ENCODE data around the gene IPO9. TPM values are rescaled to one million over a fixed set of nuclear protein-coding genes. Genes with fewer than 3 reads are reported as not detected.
A peak's percentile ranks its signal among the peaks of the same experiment; 100 is the strongest.

IPO9 gene
- total RNA-seq, 1 experiment from 2014 or later = 106 TPM

DNA sequence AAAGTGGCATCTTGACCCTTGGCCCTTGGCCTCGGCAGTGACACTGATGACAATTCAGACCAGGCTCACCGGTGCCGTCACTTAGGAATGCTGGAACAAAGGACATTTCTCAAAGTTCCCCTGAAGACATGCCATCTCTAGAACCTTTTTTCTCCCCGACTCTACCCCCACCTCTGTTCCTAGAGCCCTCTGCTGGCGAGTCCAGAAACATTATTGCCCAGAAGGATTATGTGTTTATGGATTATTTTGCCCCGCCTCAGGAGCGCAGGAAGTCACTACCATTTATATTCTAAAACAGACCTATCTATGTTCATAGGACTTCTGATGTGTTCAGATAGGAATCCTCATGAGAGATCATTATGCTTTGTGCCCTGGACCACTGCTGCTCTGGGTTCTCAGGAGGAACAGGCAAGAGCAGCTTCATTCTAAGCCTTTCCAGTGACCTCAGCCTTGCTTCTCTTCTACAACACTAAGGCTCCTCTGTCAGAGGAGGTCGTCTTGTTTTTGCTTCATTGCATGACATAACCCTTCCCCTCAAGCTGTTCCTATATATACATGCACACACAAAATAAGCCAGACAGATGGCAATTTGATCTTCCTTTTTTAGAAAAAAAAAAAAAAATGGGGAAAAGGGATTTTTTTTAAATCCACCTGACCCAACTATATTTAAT, 47.3 kb downstream of the IPO9 start:
- Histone ChIP-seq H3K27ac (ENCODE audit: low read length) (no peak overlapping the region), H3K27me3 (ENCODE audit: control insufficient read depth, insufficient read depth, low read length) (no peaks in the 10 kb centered on the region), H3K36me3 (ENCODE audit: control insufficient read depth, insufficient read depth, low read length) (peaks cover 4% of the 10 kb centered on the region; the same call in 1 of the 2 replicates), H3K4me1 (ENCODE audit: control insufficient read depth, insufficient read depth, low read length) (no peaks in the 10 kb centered on the region), H3K9me3 (ENCODE audit: control insufficient read depth, insufficient read depth, low read depth, low read length) (no peaks in the 10 kb centered on the region), H3K4me3 (ENCODE audit: low read depth in 2 of 2, low read length in 2 of 2) (no peak overlapping the region)
- TF ChIP-seq SIN3A (IDR thresholded peaks at IDR 0.05; ENCODE audit: borderline replicate concordance, insufficient read depth, low read depth, low read length) = no peak
- TF ChIP-seq, protein P1, sequence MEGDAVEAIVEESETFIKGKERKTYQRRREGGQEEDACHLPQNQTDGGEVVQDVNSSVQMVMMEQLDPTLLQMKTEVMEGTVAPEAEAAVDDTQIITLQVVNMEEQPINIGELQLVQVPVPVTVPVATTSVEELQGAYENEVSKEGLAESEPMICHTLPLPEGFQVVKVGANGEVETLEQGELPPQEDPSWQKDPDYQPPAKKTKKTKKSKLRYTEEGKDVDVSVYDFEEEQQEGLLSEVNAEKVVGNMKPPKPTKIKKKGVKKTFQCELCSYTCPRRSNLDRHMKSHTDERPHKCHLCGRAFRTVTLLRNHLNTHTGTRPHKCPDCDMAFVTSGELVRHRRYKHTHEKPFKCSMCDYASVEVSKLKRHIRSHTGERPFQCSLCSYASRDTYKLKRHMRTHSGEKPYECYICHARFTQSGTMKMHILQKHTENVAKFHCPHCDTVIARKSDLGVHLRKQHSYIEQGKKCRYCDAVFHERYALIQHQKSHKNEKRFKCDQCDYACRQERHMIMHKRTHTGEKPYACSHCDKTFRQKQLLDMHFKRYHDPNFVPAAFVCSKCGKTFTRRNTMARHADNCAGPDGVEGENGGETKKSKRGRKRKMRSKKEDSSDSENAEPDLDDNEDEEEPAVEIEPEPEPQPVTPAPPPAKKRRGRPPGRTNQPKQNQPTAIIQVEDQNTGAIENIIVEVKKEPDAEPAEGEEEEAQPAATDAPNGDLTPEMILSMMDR (IDR thresholded peaks at IDR 0.05) = peak; percentile 66
- ChIA-PET CTCF (interaction anchor here (0.6 kb wide), 2 partner anchors 10 to 395 kb away, joined by 4 read pairs; no protein-coding TSS in a partner anchor), POLR2A (no interaction called here)
- no TSS peak for BruUV-seq (replicated peaks)
- in situ Hi-C loops (cut with HindIII; ENCODE audit: low pct_unique_long_range_greater_than_20kb, low sequenced_read_pairs) (no loop called here), intact Hi-C loops (cut with micrococcal nuclease; ENCODE audit: unreplicated experiment) (loop anchor here (10.0 kb wide), 1 partner anchor 239 kb away; no protein-coding TSS in a partner anchor)
- DNase-seq (ENCODE audit: low read depth, low spot score) = no peak
- peak; percentile 62; the same call in 1 of the 2 replicates for ATAC-seq

DNA sequence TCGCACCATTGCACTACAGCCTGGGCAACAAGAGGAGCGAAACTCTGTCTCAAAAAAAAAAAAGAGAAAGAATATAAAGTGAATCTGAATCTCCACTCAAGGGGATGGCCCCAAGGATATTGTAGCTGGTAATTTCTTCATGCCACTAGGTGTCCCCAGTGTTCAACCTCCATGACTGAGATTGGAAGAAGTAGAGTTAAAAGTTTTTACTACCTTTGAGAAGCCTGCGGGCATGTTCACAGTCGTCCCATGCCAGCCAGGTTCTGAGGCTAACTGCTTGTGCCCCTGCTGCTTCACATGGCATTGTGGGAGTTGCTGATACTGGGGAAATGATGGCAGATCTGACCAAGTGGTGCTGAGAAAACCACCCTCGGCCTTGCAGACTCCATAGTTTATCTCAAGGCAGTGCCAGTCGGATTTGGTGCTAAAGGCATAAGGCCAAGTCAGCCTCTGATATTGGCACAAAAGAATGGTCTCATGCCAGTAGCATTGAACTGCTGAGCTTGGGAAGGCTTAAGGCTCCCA, 49.0 kb downstream of the IPO9 start:
- Histone ChIP-seq H3K4me3 (ENCODE audit: low read depth in 2 of 2, low read length in 2 of 2) (no peak overlapping the region), H3K27ac (ENCODE audit: low read length) (no peak overlapping the region), H3K4me1 (ENCODE audit: control insufficient read depth, insufficient read depth, low read length) (no peaks in the 10 kb centered on the region), H3K27me3 (ENCODE audit: control insufficient read depth, insufficient read depth, low read length) (no peaks in the 10 kb centered on the region), H3K36me3 (ENCODE audit: control insufficient read depth, insufficient read depth, low read length) (peaks cover 4% of the 10 kb centered on the region; the same call in 1 of the 2 replicates), H3K9me3 (ENCODE audit: control insufficient read depth, insufficient read depth, low read depth, low read length) (no peaks in the 10 kb centered on the region)
- ATAC-seq (peak; percentile 55; the same call in 1 of the 2 replicates), DNase-seq (ENCODE audit: low read depth, low spot score) (no peak)
- in situ Hi-C loops (cut with HindIII; ENCODE audit: low pct_unique_long_range_greater_than_20kb, low sequenced_read_pairs) = no loop called here
- intact Hi-C loops (cut with micrococcal nuclease; ENCODE audit: unreplicated experiment) = loop anchor here (10.0 kb wide), 1 partner anchor 237 kb away; no protein-coding TSS in a partner anchor
- TF ChIP-seq, protein P1 (IDR thresholded peaks at IDR 0.05) = peak; percentile 84
- TF ChIP-seq SIN3A (IDR thresholded peaks at IDR 0.05; ENCODE audit: borderline replicate concordance, insufficient read depth, low read depth, low read length) (no peak), TCF7L2 (IDR thresholded peaks at IDR 0.05; ENCODE audit: low read depth, low read length) (no peak)
- ChIA-PET CTCF (interaction anchor here (0.6 to 1.1 kb wide), 5 partner anchors 12 to 258 kb away, joined by 3 to 5 read pairs (median 4); no protein-coding TSS in a partner anchor), POLR2A (no interaction called here)
- no TSS peak for BruUV-seq (replicated peaks)

DNA sequence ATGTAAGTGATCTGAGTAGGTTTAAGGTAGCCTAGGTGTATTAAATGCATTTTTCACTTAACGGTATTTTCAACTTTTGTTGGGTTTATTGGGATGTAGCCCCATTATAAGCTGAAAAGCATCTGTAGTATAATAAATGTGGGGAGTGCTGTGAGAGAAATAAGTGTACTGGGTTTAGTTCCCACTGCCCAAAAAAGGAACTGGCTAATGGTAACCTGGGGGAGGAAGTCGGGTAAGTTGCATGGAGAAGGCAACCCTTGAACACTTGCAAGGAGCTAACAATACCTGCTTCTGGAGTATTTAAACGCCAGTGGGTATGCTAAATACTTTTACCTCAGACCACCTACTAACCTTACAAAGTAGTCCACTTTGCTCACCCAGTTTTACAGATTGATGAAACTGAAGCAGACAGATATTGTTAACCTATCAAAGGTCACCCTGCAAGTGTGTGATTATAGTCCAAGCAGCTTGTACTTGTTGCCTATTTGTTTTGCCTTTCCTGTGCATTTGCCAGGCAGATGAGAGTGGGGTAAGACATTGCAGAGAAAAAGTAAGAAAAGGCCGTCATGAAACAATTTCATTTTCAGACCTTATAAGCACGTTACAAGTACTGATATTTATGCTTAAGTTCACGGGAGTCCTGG, 52.1 kb downstream of the IPO9 start:
- no peak overlapping the region for H3K27ac ChIP-seq (ENCODE audit: low read length)
- H3K4me1 ChIP-seq (ENCODE audit: control insufficient read depth, insufficient read depth, low read length) = no peaks in the 10 kb centered on the region
- POLR2A ChIA-PET = interaction anchor here (0.5 kb wide), 1 partner anchor 21 kb away, joined by 3 read pairs; no protein-coding TSS in a partner anchor
- no peak overlapping the region for H3K4me3 ChIP-seq (ENCODE audit: low read depth in 2 of 2, low read length in 2 of 2)
- no peak for ATAC-seq
- no peaks in the 10 kb centered on the region for H3K27me3 ChIP-seq (ENCODE audit: control insufficient read depth, insufficient read depth, low read length)
- TF ChIP-seq, protein P2, sequence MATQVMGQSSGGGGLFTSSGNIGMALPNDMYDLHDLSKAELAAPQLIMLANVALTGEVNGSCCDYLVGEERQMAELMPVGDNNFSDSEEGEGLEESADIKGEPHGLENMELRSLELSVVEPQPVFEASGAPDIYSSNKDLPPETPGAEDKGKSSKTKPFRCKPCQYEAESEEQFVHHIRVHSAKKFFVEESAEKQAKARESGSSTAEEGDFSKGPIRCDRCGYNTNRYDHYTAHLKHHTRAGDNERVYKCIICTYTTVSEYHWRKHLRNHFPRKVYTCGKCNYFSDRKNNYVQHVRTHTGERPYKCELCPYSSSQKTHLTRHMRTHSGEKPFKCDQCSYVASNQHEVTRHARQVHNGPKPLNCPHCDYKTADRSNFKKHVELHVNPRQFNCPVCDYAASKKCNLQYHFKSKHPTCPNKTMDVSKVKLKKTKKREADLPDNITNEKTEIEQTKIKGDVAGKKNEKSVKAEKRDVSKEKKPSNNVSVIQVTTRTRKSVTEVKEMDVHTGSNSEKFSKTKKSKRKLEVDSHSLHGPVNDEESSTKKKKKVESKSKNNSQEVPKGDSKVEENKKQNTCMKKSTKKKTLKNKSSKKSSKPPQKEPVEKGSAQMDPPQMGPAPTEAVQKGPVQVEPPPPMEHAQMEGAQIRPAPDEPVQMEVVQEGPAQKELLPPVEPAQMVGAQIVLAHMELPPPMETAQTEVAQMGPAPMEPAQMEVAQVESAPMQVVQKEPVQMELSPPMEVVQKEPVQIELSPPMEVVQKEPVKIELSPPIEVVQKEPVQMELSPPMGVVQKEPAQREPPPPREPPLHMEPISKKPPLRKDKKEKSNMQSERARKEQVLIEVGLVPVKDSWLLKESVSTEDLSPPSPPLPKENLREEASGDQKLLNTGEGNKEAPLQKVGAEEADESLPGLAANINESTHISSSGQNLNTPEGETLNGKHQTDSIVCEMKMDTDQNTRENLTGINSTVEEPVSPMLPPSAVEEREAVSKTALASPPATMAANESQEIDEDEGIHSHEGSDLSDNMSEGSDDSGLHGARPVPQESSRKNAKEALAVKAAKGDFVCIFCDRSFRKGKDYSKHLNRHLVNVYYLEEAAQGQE (IDR thresholded peaks at IDR 0.05; ENCODE audit: insufficient read depth in 1 of 2, low read depth in 2 of 2, low read length in 1 of 2) = no peak
- TF ChIP-seq TCF7L2 (IDR thresholded peaks at IDR 0.05; ENCODE audit: low read depth, low read length) = no peak
- TF ChIP-seq POLR2AphosphoS5 (IDR thresholded peaks at IDR 0.05; ENCODE audit: low read depth, low read length) = no peak
- no peak for TF ChIP-seq SIN3A (IDR thresholded peaks at IDR 0.05; ENCODE audit: borderline replicate concordance, insufficient read depth, low read depth, low read length)
- TF ChIP-seq, protein P1 (IDR thresholded peaks at IDR 0.05) = no peak
- H3K36me3 ChIP-seq (ENCODE audit: control insufficient read depth, insufficient read depth, low read length) = peaks cover 2% of the 10 kb centered on the region; the same call in 1 of the 2 replicates
- CTCF ChIA-PET = no interaction called here
- in situ Hi-C loops (cut with HindIII; ENCODE audit: low pct_unique_long_range_greater_than_20kb, low sequenced_read_pairs) = no loop called here
- no TSS peak for BruUV-seq (replicated peaks)
- intact Hi-C loops (cut with micrococcal nuclease; ENCODE audit: unreplicated experiment) = no loop called here
- no peaks in the 10 kb centered on the region for H3K9me3 ChIP-seq (ENCODE audit: control insufficient read depth, insufficient read depth, low read depth, low read length)
- DNase-seq (ENCODE audit: low read depth, low spot score) = no peak
